GM12865 (cell line): ENCODE measurements around the gene EEIG1.

Source experiments
- DNase-seq: peaks from one replicate; pipeline ENCODE4 v3.0.0; 2010; ENCODE audit warnings: low read depth
- H3K4me3 ChIP-seq: 2 replicates; pipeline ENCODE4 v1.5.1; 2011; ENCODE audit warnings: mild to moderate bottlenecking, low read depth, low read length, control low read depth
- CTCF ChIP-seq: IDR thresholded peaks from 2 replicates; pipeline ENCODE4 v1.5.1; 2011; ENCODE audit warnings: low read length, control low read depth, low read depth, inconsistent platforms; ENCODE audit not compliant: insufficient read depth; ENCODE audit errors: missing control alignments

Gene EEIG1

GRCh38 chr9:127980060-127980705 lies 606 bp downstream of the EEIG1 start:
- TF ChIP-seq CTCF = no peak
- peak overlapping the region; percentile 84 for H3K4me3 ChIP-seq
- DNase-seq = peak; percentile 50

GRCh38 chr9:127979333-127980059 lies 1.3 kb downstream of the EEIG1 start:
- peak; percentile 81 for DNase-seq
- H3K4me3 ChIP-seq = peak overlapping the region; percentile 84
- no peak for TF ChIP-seq CTCF

- H3K4me3 ChIP-seq = peak overlapping the region; percentile 84
- TF ChIP-seq CTCF = no peak
- DNase-seq = no peak
Measured at GRCh38 chr9:127979015-127979332, 1.8 kb downstream of the EEIG1 start.

GRCh38 chr9:127977884-127978647 lies 2.7 kb downstream of the EEIG1 start:
- H3K4me3 ChIP-seq = peak overlapping the region; percentile 84
- no peak for TF ChIP-seq CTCF

GRCh38 chr9:127977009-127977883 lies 3.5 kb downstream of the EEIG1 start:
- H3K4me3 ChIP-seq = peak overlapping the region; percentile 84
- TF ChIP-seq CTCF = no peak
- no peak for DNase-seq

More at GRCh38 chr9:127977884-127978647, 2.7 kb downstream of the EEIG1 start:
- DNase-seq = peak; percentile 34

GRCh38 chr9:127976498-127976897 lies 4.3 kb downstream of the EEIG1 start:
- TF ChIP-seq CTCF = no peak
- DNase-seq = no peak
- H3K4me3 ChIP-seq = no peak overlapping the region
